Stimulated activated naive B cell treated with anti-CD40 and anti-IgM and Interleukin-4, amounts not matched to agents 10 μg/mL and 1 μg/mL and 100 μg/mL, for 72 hours (primary cell): ENCODE data around the gene WDSUB1.

ENCODE experiments used
- ATAC-seq, 2 donors: fragments of 150-1000 bp; cut with Tn5 transposase; replicated peaks; 2 replicates each; pipeline ENCODE4 v1.10.0; 2021; ENCODE audit warnings: moderate library complexity in 1 of 2
- DNase-seq: peaks from one replicate; pipeline ENCODE4 v3.0.0; 2021
- H3K27ac Mint-ChIP-seq: one replicate; pipeline ENCODE4 v1.8.0; 2022; ENCODE audit warnings: mild to moderate bottlenecking, mixed read lengths
- H3K27me3 Mint-ChIP-seq, 2 donors: one replicate each; pipeline ENCODE4 v1.8.0; 2022; ENCODE audit warnings: mixed read lengths in 2 of 2
- H3K36me3 Mint-ChIP-seq, 2 donors: one replicate each; pipeline ENCODE4 v1.8.0; 2022; ENCODE audit warnings: mixed read lengths in 2 of 2, mild to moderate bottlenecking in 1 of 2
- H3K4me1 Mint-ChIP-seq, 2 donors: one replicate each; pipeline ENCODE4 v1.8.0; 2022; ENCODE audit warnings: mixed read lengths in 2 of 2, mild to moderate bottlenecking in 1 of 2
- H3K4me3 Mint-ChIP-seq, 2 donors: one replicate each; pipeline ENCODE4 v1.8.0; 2022; ENCODE audit warnings: mild to moderate bottlenecking in 2 of 2, mixed read lengths in 2 of 2, moderate library complexity in 1 of 2
- H3K9me3 Mint-ChIP-seq, 2 donors: one replicate each; pipeline ENCODE4 v1.8.0; 2022; ENCODE audit warnings: mixed read lengths in 2 of 2, mild to moderate bottlenecking in 1 of 2

The WDSUB1 gene

GRCh38 chr2:159224061-159224813 lies 62.3 kb downstream of the WDSUB1 start:
- ATAC-seq (no peak), DNase-seq (no peak)
- Mint-ChIP-seq H3K4me3 (no peak overlapping the region), H3K4me1 (peaks cover 0 to 2% of the 10 kb centered on the region in 2 donors), H3K27ac (peak overlapping the region; percentile 47), H3K27me3 (no peaks in the 10 kb centered on the region), H3K36me3 (no peaks in the 10 kb centered on the region), H3K9me3 (no peaks in the 10 kb centered on the region)

GRCh38 chr2:159219394-159219998 lies 67.0 kb downstream of the WDSUB1 start:
- Mint-ChIP-seq H3K27me3 (no peaks in the 10 kb centered on the region), H3K36me3 (no peaks in the 10 kb centered on the region), H3K4me3 (no peak overlapping the region), H3K9me3 (no peaks in the 10 kb centered on the region), H3K27ac (peak overlapping the region; percentile 16), H3K4me1 (no peaks in the 10 kb centered on the region)
- DNase-seq (no peak), ATAC-seq (no peak)

DNA sequence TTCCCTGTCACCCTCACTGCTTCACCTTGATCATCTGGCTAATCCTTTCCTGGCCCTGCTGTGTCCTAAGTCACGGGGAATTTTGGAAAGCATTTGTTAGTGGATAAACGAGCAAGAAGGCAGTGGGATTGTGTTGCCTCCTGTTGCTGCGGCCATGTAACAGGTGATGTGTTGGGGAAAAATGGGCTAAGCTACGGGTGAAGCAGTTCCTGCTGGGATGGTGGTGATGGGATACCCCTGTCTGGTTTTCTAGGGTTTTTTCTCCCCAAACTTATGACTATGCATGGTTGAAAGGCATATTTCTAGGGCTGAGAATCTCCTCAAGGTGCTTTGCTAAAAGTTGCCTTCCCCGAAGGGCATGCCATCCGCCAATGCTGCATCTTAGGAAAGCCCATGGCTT lies 68.1 kb downstream of the WDSUB1 start:
- no peak overlapping the region for H3K27ac Mint-ChIP-seq
- no peak for DNase-seq
- no peaks in the 10 kb centered on the region for H3K27me3 Mint-ChIP-seq
- H3K36me3 Mint-ChIP-seq = no peaks in the 10 kb centered on the region
- H3K4me1 Mint-ChIP-seq = no peaks in the 10 kb centered on the region
- H3K4me3 Mint-ChIP-seq = no peak overlapping the region
- H3K9me3 Mint-ChIP-seq = no peaks in the 10 kb centered on the region
- no peak for ATAC-seq

GRCh38 chr2:159217676-159218075 lies 68.8 kb downstream of the WDSUB1 start:
- Mint-ChIP-seq H3K27ac (no peak overlapping the region), H3K36me3 (no peaks in the 10 kb centered on the region), H3K27me3 (no peaks in the 10 kb centered on the region), H3K4me3 (no peak overlapping the region), H3K4me1 (no peaks in the 10 kb centered on the region), H3K9me3 (no peaks in the 10 kb centered on the region)
- no peak for ATAC-seq
- DNase-seq = no peak

DNA sequence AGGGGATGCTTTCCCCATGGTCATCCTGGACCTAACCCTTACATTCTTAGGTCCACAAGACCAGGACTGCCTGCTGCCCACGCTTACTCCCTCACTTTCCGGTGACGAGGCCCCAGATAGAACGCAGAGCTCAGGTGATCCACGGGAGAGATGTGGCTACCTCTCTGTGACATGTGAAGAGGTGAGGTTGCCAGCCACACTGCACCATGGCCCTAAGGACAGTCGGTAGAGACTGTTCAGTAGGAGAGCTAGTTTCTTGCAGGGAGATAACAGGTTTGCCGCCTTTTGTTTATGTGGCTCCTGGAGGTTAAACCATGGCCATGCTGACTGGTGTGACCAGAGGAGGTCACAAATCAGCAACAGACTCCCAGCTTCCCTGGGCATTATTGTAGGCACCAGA lies 71.4 kb downstream of the WDSUB1 start:
- DNase-seq = no peak
- Mint-ChIP-seq H3K27ac (no peak overlapping the region), H3K36me3 (no peaks in the 10 kb centered on the region), H3K27me3 (no peaks in the 10 kb centered on the region), H3K9me3 (no peaks in the 10 kb centered on the region), H3K4me3 (no peak overlapping the region), H3K4me1 (peaks cover under 1 to 2% of the 10 kb centered on the region in 2 donors)
- no peak for ATAC-seq

- H3K4me3 Mint-ChIP-seq = no peak overlapping the region
- H3K9me3 Mint-ChIP-seq = no peaks in the 10 kb centered on the region
- no peak overlapping the region for H3K27ac Mint-ChIP-seq
- H3K36me3 Mint-ChIP-seq = no peaks in the 10 kb centered on the region
- H3K27me3 Mint-ChIP-seq = no peaks in the 10 kb centered on the region
- H3K4me1 Mint-ChIP-seq = peaks cover 6 to 10% of the 10 kb centered on the region in 2 donors
- no peak for ATAC-seq
- no peak for DNase-seq
These were observed 72.1 kb downstream of the WDSUB1 start for GRCh38 chr2:159214325-159214865.

- ATAC-seq (no peak), DNase-seq (no peak)
- no peaks in the 10 kb centered on the region for H3K27me3 Mint-ChIP-seq
- no peaks in the 10 kb centered on the region for H3K36me3 Mint-ChIP-seq
- no peak overlapping the region for H3K4me3 Mint-ChIP-seq
- no peaks in the 10 kb centered on the region for H3K9me3 Mint-ChIP-seq
- H3K4me1 Mint-ChIP-seq = peaks cover 6 to 12% of the 10 kb centered on the region in 2 donors
- no peak overlapping the region for H3K27ac Mint-ChIP-seq
These were observed 73.2 kb downstream of the WDSUB1 start for GRCh38 chr2:159213296-159213695.

DNA sequence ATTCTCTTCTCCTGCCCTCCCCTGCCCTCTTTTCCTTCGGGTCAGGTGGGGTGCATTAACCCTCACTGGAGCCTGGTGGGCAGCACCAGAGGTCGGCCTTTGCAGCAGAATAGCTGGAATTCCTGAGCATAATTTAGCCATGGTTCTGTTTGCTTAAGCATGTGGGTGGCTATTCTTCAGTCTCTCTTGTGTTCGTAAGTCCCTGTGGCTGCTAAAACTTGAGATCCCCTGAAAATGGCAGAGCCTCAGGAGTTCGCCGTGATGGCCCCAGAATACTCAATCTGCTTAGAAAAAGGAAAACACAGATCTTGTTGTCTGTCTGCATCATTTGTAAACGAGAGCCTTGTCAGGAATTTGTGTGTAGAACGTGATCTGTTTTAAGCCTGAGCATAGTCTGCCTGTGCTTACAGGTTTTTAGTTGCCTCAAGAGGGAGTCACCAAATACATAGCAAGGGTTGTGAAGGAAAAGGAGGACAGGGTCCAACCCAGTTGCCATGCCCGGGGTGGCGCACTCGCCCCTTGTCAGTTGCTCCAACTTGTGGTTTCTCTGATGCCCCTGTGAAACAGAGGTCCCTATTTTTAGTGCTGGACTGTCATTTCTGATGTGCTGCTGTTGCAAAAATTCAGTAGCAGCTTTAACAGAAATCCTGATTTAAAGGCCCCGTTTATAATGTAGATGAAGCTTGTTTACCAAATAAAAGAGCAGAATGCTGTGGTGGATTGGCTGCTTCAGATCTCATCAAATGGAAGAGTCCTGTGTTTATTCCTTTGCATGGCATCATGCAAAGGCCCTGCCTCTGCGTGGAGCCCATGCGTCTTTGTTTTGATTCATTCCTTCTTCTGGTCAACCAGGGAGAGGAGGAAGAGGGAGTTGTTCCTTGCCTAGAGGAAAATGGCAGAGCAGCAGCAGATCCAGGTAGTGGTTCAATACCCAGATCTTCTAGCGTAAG lies 74.8 kb downstream of the WDSUB1 start:
- DNase-seq (no peak), ATAC-seq (no peak)
- Mint-ChIP-seq H3K9me3 (no peaks in the 10 kb centered on the region), H3K4me3 (no peak overlapping the region), H3K27me3 (no peaks in the 10 kb centered on the region), H3K4me1 (peaks cover 6 to 12% of the 10 kb centered on the region in 2 donors), H3K27ac (no peak overlapping the region), H3K36me3 (no peaks in the 10 kb centered on the region)

GRCh38 chr2:159209341-159210306 lies 76.9 kb downstream of the WDSUB1 start:
- Mint-ChIP-seq H3K4me1 (peaks cover 6 to 12% of the 10 kb centered on the region in 2 donors), H3K27ac (no peak overlapping the region), H3K27me3 (peaks cover 0 to 4% of the 10 kb centered on the region in 2 donors), H3K4me3 (no peak overlapping the region), H3K9me3 (no peaks in the 10 kb centered on the region), H3K36me3 (no peaks in the 10 kb centered on the region)
- ATAC-seq (peak; percentile 78 to 82), DNase-seq (no peak)

DNA sequence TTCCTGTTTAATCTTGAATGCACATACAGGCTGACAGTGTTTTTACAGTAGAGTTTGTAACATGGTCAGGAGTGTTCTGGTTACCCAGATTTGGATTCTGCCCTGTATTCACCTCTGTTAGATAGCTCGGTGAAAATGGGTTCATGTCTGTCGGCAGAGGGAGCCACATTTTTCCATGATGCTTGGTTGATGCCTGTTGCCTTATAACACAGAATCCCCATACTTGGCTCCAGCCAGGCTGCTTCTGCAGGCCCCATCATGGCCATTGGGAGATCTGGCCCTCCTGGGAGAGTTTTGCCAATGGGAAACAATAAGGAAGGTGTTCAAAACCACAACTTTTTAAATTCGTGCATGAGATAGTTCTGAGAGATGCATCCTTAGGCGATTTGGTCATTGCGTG lies 78.1 kb downstream of the WDSUB1 start:
- H3K36me3 Mint-ChIP-seq = no peaks in the 10 kb centered on the region
- no peak overlapping the region for H3K4me3 Mint-ChIP-seq
- ATAC-seq (no peak), DNase-seq (no peak)
- H3K9me3 Mint-ChIP-seq = no peaks in the 10 kb centered on the region
- peaks cover 0 to 4% of the 10 kb centered on the region in 2 donors for H3K27me3 Mint-ChIP-seq
- H3K27ac Mint-ChIP-seq = no peak overlapping the region
- peaks cover 6 to 12% of the 10 kb centered on the region in 2 donors for H3K4me1 Mint-ChIP-seq

DNA sequence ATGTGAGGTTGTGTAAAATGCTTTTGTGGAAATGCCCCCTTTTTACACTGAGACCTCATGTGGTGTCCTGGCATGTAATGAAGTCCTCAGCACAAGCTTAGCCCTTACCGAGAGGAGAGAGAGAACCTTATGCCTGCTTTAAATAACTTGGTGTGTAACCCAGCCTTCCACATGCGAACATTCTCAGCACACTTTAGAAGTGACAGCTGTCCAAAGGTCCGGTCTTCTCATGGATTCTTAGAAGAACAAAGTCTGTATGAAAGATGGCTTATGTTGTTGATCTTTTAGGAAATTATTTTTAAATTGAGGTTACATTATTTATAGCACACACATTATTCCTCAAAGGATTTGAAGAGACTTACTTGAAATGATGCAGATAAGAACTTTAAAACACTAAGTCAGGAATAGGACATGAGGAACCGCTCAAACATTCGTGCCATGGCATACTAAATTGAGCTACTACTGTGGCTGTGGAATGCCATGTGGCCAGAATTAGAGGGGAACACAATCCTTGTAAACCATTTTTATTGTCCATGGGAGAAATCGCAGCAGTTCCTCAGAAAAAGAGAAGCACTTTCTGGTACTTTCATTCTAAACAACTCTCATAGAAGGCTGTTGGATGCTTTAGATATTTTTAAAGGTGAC lies 79.6 kb downstream of the WDSUB1 start:
- no peak for ATAC-seq
- H3K27ac Mint-ChIP-seq = no peak overlapping the region

DNA sequence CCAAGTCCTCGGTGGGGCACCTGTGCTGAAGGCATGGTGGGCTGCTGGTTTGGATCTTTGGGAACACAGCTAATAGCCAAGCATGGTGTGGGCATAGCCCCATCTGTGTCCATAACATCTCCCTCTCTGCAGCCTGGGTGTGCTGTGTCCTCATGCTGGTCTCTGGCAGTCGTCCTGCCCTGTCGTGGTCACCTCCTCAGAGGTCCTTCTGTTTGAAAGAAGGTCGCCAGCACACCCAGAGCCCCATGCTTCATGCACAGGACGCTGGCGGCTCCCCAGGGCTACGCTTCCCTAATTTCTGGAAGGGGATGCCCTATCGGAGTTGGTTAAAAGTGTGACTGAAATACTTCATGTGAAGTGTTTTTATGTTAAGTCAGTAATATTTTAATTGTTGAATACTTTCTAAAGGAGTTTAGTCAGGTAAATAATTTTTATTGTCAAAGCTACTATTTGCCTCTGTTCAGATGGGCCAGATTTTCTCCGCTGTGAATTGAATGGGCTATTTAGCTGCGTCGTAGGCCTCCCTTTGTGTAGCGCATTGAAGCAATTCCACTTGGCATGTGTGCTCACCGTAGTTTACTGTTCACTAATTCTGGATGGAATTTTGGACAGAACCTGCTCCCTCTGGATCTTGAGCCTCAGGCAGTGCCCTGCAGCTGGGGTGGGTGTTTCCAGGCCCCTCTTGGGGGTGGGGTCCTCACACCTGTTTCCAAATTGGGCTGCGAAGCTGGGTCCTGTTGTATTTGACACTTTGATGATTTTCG lies 81.9 kb downstream of the WDSUB1 start:
- H3K9me3 Mint-ChIP-seq = no peaks in the 10 kb centered on the region
- no peak overlapping the region for H3K4me3 Mint-ChIP-seq
- ATAC-seq (no peak), DNase-seq (no peak)
- peaks cover 0 to 4% of the 10 kb centered on the region in 2 donors for H3K27me3 Mint-ChIP-seq
- no peaks in the 10 kb centered on the region for H3K36me3 Mint-ChIP-seq
- no peak overlapping the region for H3K27ac Mint-ChIP-seq
- H3K4me1 Mint-ChIP-seq = peaks cover 6 to 12% of the 10 kb centered on the region in 2 donors

More for the DNA sequence above, 79.6 kb downstream of the WDSUB1 start:
- no peak overlapping the region for H3K4me3 Mint-ChIP-seq
- H3K36me3 Mint-ChIP-seq = no peaks in the 10 kb centered on the region
- no peaks in the 10 kb centered on the region for H3K9me3 Mint-ChIP-seq
- peaks cover 6 to 12% of the 10 kb centered on the region in 2 donors for H3K4me1 Mint-ChIP-seq
- peaks cover 0 to 4% of the 10 kb centered on the region in 2 donors for H3K27me3 Mint-ChIP-seq
- DNase-seq = no peak
